ENCODE data around the gene PACRG. TPM values are rescaled to one million over a fixed set of nuclear protein-coding genes. Genes with fewer than 3 reads are reported as not detected.

PACRG gene
- total and polyA plus RNA-seq, 10 of the 15 experiments (the other 5 are each of a cell fraction or from before 2014, with no cell fraction given): not detected

- TF ChIP-seq ZBTB4 (CRISPR knock-in tag; IDR thresholded peaks at IDR 0.05) (no peak), NR2F1 (conservative IDR thresholded peaks at IDR 0.05) (no peak)
Observed at GRCh38 chr6:162753775-162754174, 26.0 kb downstream of the PACRG start (continued).

GRCh38 chr6:162770136-162770535 lies 42.4 kb downstream of the PACRG start:
- H3K9ac ChIP-seq (ENCODE audit: control insufficient read depth, insufficient read depth, low read length): no peak overlapping the region
- no peaks in the 10 kb centered on the region for H3K9me3 ChIP-seq (replicated peaks; ENCODE audit: control insufficient read depth, insufficient read depth, low read length)
- RAD21 ChIA-PET (ENCODE audit: unreplicated experiment): interaction anchor here (0.7 kb wide), 1 partner anchor 53 kb away, joined by 3 read pairs; no protein-coding TSS in a partner anchor
- no peak overlapping the region for H3K4me2 ChIP-seq (ENCODE audit: control insufficient read depth, insufficient read depth)
- no peak overlapping the region for H3K27ac ChIP-seq (ENCODE audit: control insufficient read depth, insufficient read depth)
- CTCF ChIA-PET: no interaction called here
- ATAC-seq: no peak
- no peak overlapping the region for H3K4me3 ChIP-seq
- SMC1A ChIA-PET (ENCODE audit: uncharacterized antibody, unreplicated experiment): interaction anchor here (0.7 kb wide), 1 partner anchor 384 kb away, joined by 3 read pairs; no protein-coding TSS in a partner anchor
- H3K79me2 ChIP-seq (ENCODE audit: control insufficient read depth, insufficient read depth, low read length): no peaks in the 10 kb centered on the region
- FAIRE-seq: no peak
- in situ Hi-C loops (cut with MboI) (no loop called here), intact Hi-C loops (cut with micrococcal nuclease; ENCODE audit: unreplicated experiment) (no loop called here)
- no peaks in the 10 kb centered on the region for H4K20me1 ChIP-seq (ENCODE audit: control insufficient read depth, insufficient read depth)
- H3K4me1 ChIP-seq (ENCODE audit: control insufficient read depth, insufficient read depth, low read length): no peaks in the 10 kb centered on the region
- no peak for DNase-seq (ENCODE audit: low read depth, low spot score)
- BruUV-seq (replicated peaks): no TSS peak
- H2AFZ ChIP-seq (ENCODE audit: control insufficient read depth, low read depth, low read length): no peak overlapping the region
- H3K27me3 ChIP-seq (replicated peaks in 1 of 2; ENCODE audit: control insufficient read depth in 2 of 2, insufficient read depth in 2 of 2, low read length in 1 of 2): no peaks in the 10 kb centered on the region
- POLR2A ChIA-PET: no interaction called here
- H3K36me3 ChIP-seq (ENCODE audit: control insufficient read depth in 2 of 2, insufficient read depth in 2 of 2, low read length in 1 of 2): no peaks in the 10 kb centered on the region
- TF ChIP-seq EP300 (IDR thresholded peaks at IDR 0.05; ENCODE audit: borderline replicate concordance in 1 of 2, control insufficient read depth in 1 of 2, low read depth in 2 of 2, low read length in 2 of 2) (no peak), POLR2A (IDR thresholded peaks at IDR 0.05; ENCODE audit: low read depth, low read length) (no peak), NR2C2 (IDR thresholded peaks at IDR 0.05; ENCODE audit: borderline replicate concordance, control insufficient read depth, insufficient read length, low read depth) (no peak), EED (IDR thresholded peaks at IDR 0.05; ENCODE audit: low read depth) (no peak), SIN3A (IDR thresholded peaks at IDR 0.05; ENCODE audit: low read depth, low read length) (no peak), NR2C1 (IDR thresholded peaks at IDR 0.05) (no peak), ZBED1 (IDR thresholded peaks at IDR 0.05; ENCODE audit: borderline replicate concordance) (no peak), REST (IDR thresholded peaks at IDR 0.05; ENCODE audit: low read depth, low read length) (no peak), MYC (IDR thresholded peaks at IDR 0.05; ENCODE audit: insufficient read depth, insufficient read length, insufficient replicate concordance, low read length, severe bottlenecking) (no peak), PAX8 (IDR thresholded peaks at IDR 0.05) (no peak), ZBTB40 (IDR thresholded peaks at IDR 0.05; ENCODE audit: borderline replicate concordance) (no peak)
